ENCODE results near the gene RAB36. TPM values are rescaled to one million over a fixed set of nuclear protein-coding genes. Genes with fewer than 3 reads are reported as not detected.

Gene RAB36
- total RNA-seq, 1 donor from 2014 or later, result 22.3 TPM

DNA sequence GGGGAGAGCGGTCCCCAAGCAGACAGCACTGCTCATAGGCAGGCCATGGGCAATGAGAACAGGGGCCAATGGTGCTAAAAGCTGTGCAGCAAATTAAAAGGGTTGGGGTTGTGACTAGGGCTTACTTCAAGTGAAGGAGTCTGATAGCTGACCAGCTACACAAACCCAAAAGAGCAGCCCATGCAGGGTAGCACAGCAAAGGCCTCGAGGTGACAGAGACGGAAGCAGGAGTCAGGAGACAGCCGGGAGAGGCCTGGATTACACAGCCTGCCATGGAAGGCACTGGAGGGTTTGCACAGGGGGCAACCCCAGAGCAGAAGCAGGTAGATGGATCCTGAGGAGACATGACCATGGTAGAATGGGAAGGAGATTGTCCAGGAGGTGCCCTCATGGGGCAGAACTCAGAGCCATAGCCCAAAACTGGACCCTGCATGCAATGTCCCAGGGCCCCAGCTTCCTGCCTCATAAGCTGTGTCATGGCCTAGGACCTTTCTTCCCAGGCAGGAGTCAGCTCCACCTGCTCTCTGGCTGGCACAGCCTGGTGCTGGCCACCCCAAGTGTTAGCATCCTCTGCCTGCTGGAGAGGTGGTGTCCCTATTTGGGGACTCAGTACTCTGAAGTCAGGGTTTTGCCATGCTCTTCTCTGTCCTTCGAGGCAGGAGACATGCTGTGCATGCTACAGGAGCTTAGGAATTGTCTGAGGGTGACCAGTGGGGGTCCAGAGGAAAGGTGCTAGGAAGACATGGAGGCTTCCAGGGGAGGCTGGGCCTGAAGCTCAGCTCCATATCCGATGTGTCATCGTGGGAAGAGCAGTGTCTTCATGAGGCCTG is 36.8 kb upstream of the RAB36 start:
- no peak for DNase-seq (ENCODE audit: low spot score)

DNA sequence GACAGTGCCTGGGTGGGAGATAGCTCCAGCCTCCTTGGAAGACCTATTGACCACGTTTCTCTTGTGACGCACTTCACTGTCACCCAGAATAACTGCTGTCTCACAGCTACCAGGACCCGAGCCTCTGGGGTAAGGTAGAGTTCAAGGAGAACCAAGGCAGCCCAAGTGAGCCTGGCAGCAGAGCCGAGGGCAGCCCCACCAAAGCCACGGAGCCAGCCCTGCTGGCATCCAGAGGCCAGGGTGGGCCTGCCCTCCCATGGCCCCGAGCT is 36.3 kb upstream of the RAB36 start:
- no peak for DNase-seq (ENCODE audit: low spot score)

DNA sequence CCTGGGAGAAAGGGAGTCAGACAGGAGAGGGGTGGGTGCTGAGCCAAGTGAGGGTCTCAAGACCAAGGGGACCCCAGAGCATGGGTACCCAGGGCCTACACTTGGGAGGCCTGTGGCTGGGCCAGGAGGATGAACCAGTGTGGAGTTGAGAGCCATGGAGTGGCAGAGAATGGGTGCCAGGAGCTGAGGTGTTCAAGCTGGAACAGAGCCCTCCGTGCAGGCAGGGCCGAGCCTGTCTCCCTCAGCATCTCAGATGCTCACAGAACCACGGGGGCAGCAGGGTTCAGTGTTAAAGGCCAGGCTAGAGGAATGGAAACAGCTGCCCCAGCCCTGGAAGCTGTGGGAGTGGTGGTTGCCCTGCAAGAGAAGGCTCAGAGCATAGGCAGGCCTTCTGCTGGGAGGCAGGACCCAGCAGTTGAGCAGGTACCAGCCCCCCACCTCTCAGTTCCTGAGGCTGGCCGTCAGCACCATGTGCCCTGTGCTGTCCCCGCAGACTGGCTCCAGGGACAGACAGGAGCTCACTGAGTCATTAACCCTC is 35.8 kb upstream of the RAB36 start:
- no peak for DNase-seq (ENCODE audit: low spot score)

DNA sequence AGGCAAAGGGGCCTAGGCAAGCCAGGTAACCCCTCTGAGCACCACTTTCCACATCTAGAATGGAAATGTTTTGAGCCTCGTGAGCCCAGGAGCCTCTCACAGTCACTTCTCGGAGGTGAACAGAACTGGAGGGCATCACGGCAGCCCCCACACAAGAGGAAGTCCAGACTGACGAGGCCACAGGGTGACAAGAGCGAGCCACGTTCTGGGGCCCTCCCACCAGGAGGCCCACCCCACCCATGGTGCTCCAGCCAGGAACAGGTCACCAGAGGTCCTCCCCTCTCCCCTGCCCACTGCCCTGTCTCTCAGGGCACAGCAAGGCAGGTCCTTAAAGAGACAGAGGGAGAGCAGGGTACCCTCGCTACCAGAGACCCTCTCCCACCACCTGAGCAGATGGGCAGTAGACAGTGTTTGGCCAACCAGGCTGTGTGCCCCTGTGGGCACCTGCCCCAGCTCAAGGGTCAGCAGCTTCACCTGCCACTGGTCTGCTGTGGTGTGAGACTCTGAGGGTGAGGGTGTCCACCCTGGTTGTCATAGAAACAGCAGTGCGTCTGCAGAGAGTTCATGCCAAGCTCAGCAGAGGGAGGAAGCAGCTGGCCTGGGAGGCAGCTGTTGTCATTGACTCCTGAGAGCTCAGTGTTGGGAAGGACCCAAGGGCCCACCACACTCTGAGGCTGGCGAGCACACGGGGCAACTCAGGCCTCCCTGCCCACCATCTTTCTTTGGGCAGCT is 34.9 kb upstream of the RAB36 start:
- DNase-seq (ENCODE audit: low spot score), result no peak

DNA sequence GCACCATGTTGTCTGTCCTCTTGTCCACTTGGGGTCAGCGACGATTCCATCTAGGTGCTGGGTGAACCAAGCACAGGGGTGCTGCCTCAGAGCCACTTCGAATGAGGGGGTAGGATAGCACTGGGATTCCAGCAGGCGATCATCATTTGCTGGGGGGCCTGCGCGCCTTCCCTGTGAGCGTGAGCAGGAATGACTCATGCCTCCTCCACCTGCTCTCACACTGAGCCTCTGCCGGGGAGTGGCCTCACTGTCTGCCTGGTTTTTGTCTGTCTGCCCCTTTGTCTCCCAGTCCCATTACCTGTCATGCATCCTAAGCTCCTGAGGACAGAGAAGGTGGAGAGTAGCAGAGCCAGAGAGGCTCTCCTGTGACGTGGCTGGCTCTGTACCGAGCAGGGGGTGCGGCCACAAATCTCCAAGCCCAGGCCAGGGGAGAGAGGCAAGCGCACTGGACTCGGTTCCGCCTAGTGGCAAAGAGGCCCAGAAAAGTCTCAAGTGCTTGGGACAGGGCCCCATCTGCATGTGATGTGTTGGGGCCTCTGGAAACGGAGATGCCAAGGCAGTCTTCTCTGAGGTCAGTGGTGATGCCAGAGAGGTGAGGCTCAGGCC is 34.3 kb upstream of the RAB36 start:
- DNase-seq (ENCODE audit: low spot score), result no peak

DNA sequence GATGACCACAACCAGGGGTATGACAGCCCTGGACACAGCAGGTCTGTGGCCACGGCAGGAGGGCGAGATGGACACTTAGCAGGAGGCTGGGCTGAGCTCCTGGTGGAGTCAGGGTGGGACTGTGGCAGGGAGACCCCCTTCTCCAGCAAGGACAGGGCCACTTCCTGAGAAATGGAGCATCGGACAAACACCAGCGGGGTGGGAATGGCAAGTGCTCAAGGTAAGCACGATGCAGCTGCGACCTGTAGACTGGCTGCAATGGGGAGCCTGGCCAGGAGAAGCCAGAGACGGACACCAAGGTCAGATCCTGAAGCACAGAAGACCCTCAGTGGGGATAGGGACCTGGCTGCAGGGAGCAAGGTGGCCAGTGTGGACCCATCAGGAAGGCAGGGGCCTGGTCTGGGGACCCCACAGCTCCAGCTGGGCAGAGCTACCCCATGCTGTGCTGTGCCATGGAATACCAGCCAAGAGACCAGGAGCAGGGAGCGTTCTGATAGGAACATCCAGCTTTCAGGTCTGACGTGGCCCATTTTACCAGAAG is 32.7 kb upstream of the RAB36 start:
- DNase-seq (ENCODE audit: low spot score), result no peak

DNA sequence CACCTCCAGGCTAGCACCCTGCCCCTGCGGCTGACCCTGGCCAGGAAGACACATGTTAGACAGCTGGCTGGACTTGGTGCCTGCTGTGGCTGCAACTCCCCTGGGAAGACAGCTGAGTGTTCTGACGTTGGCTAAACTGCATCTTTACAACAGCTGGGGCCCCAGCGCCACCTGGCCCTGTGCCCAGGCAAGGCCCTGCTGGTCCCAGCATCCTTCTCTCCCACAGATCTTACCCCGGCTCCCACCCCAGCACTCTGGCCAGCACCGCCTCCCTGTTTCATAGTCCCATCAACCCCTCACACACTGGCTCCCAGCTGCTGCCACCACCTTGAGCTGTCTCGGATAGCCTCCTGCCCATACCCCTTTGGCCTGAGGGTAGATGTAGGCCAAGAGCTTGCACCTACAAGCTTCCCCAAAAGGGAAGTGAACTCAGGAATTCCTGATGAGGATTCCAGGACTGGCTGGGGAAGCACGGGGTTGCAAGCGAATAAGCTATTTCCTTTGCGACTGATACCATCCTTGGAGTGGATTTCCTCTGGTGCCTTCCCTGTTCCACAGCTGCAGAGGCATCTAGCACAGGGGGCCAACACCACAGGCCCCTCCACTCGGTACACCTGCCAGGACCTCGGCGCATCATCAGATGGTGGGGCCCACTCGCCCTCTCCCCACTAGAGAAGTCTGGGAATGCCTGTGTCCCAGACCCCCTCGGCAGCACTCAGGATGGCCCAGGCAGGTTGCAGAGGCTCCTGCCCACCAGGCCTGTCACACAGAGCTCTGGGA is 32.0 kb upstream of the RAB36 start:
- no peak for DNase-seq (ENCODE audit: low spot score)

DNA sequence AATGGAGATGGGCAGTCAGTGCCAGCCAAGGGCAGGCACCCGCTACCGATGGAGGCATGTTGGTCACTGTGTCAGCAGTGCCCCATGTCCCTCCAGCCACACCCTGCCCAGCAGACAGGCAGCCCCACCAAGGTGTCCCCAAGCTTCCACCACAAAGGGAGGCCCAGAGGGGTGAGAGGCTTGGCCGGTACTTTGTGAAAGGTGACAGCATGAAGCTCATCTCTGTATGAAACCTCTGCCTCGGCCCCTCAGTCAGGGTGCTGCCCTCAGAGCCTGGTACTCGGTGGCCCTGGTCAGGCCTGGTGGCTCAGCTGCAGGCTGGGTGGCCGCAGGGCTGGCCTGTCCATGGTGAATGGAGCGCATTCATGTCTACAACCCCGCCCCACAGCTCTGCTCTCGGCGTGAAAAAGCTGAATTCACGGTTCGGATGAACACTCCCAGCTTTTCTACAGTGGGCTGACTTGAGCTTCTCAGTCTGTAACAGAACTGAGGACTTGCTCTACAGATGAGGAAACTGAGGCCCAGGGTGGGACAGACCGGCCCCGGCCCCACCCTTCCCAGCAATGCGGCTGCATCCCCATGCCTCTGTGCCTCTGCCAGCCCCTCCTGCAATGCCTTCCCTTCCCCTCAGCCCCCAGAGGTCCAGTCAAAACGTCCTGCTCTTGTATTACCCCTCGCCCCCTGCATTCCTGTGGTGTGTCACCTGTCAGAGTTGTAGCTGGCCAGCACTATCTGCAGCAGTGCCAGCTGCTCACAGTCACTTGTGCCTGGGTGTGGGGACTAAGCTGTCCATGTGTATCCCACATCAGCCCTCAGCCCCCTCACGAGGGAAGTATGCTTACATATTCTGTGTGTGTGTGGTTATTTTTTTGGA is 31.2 kb upstream of the RAB36 start:
- no peak for DNase-seq (ENCODE audit: low spot score)

DNA sequence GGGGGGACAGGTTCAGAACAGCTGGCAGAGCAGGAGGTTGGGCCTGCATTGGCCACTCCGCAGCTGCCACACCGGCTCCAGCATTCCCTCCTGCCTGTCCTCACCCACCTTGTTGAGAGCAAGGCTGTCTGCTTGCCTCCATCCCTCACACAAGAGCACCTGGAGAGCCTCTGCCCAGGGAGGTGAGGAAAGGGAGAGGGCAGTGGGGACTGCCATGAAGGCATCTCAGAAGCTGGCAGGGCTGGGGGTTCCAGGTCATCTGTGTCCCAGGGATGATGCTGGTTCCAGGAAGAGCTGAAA is 30.6 kb upstream of the RAB36 start:
- no peak for DNase-seq (ENCODE audit: low spot score)

DNA sequence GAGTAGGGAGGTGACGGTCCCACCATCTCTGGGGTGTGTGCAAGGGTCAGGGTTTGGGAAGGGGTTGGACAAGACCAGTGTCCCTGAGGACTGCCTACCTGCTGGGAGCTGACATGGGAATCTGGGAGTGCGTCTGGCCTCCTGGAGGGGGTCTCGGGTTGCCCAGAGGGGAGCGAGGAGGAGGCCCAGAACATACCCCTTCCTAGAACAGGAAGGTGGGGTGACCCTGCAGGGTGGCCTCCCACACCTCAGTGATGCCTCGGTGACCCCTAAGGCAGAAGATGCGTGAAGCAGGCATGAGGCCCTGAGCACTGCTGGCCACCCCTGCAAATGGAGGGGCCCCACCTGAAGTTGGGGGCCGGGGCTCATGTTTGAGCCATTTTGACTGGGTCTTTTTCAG is 29.9 kb upstream of the RAB36 start:
- DNase-seq (ENCODE audit: low spot score), result no peak

DNA sequence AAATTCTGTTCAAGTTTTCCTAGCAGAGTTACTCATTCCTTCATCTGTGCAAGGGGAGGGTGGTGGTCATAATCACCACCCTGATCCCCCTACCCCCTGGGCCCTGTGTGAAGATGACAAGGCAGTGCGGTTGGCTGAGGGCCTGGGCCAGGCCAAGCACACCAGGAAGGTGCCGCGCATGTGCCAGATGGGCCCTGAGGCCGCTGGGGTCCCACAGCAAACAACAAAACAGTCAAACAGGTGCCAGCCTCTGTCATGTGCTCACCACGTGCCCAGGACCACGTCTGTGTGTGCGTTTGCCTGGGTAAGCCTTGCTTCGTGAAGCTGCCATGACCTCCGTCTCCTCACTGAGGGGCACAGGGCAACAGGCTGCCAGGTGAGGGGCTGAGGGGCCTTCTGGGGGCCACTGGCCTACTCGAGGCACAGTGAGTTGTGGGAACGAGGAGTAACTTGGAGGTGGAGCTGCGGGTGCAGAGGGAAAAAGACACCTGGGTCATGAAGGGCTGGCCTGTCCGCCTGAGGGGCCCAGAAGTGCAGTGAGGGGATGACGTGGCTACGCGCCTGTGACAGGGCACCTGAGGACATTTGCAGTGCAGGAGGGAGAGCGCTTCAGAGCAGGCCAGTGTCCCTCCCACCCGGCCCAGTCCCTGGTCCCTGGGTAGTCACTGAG is 29.3 kb upstream of the RAB36 start:
- DNase-seq (ENCODE audit: low spot score), result no peak

DNA sequence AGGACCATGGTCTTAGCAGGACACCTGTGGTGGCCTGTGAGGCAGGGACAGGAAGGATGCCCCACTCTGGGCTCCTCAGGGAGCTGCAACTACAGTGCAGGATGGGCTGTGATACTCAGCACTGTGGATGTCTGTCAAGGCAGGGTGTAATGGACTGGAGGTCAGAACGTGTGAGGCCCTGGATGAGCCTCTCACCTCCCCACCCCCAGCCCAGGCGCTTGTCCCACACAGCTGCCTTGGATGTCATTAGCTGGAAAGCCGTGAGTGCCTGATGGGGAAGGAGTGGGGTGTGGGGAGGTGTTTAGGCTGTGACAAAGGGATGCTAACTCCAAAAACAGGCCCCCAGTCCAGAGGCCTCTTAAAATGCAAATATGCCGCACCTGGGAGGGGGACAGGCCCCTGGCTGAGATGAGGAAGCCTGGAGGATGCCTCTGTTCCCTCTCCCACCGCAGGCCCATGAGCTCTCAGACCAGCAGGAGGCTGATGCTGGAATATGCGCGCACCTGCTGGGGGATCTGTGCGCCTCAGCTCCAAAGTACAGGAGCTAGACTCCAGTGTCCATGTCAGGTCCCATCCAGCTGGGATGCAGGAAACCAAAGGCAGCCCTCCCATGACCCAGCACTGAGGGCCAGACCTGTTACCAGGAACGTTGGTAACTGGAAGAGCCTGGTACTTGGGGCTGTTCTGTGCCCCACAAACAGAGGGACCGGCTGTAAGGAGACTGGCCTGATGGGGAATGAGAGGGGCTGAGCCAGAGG is 28.6 kb upstream of the RAB36 start:
- no peak for DNase-seq (ENCODE audit: low spot score)

DNA sequence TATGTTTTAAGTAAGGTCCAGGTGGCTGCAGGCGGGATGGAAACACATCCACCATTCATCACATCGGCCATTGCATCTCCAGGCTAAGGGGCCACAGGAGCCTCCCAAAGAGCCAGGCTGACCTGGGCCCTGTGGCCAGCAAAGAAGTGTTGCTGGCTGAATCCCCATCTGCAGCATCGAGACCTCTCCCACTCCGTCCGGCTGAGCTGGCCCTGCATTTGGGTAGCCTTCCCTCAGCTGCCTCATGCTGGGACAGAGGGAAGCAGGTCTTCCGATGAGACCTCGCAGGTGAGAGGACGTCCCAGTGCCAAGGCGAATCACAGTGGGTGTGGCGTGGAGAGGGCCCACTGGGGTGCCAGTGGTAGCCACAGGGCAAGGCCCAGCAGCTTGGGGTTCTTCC is 28.0 kb upstream of the RAB36 start:
- no peak for DNase-seq (ENCODE audit: low spot score)

DNA sequence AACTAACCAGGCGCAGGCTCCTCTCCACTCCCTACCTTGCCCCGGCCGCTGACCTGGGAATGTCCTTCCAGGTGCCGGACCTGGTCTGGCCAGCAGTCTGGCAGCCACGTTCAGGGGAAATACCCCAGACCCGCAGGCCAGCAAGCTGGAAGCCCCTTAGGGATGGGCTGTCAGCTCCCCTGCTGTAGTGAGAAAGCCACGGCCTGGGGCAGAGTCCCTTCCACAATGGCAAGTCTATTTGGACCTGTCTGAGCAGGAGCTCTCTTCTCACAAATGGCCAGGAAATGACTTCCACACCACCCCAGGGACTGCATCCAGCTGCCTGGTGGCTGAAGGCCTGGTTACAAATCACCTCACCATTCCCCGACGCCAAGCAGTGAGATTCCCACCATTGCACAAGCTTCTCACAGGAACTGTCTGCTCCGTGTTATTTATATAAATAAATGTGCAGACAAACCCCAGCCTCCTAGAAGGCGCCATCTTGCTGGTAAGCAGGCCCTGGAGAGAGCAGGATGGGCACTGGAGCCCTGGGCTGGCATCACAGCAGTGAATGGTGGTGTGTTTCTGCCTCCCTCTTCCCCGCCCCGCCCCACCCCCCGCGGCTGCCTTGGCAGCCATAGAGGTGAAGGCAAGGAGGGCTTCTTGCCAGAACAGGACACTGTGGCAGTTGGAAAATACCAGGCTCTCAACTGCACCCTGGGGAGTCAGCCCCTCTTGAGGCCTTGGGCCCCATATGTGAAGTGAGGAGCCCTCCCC is 27.2 kb upstream of the RAB36 start:
- DNase-seq (ENCODE audit: low spot score), result no peak

DNA sequence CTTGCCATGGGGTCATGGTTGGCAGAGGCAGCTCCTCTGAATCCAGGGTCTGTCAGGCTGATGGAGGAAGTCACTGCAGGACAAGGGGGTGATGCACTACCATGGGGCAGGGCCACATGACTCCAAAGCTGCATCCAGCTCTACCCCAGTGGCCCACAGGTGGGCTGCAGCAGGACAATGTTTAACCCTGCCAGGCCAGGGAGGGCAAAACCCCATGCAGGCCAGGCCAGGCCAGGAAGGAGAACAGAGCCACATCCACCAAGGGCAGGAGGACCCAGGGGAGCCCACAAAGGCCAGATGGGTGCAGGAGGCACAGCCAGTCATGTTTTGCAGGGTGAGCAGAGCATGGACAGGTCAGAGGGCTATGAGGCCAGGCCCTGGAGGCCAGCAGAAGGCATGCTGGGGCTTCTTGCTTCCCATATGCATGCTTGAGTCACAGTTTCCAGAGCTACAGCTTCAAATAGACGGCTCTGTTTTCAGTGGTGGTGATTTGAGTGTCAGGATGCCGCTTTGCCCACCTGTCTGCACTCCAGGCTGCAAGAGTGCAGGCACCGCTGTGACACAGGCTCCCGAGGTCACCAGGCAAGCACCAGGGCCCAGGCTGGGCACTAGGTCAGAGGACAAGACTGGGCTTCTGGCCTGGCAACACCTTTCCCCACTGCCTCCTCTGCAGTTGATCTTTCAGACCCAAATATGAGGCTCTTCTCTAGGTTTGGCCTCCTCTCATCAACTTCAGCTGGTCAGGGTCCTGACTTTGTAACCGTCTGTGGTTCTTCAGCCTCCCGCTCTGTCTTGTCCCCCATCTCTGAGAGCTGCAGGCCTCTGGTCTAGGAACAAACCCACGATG is 26.4 kb upstream of the RAB36 start:
- no peak for DNase-seq (ENCODE audit: low spot score)

DNA sequence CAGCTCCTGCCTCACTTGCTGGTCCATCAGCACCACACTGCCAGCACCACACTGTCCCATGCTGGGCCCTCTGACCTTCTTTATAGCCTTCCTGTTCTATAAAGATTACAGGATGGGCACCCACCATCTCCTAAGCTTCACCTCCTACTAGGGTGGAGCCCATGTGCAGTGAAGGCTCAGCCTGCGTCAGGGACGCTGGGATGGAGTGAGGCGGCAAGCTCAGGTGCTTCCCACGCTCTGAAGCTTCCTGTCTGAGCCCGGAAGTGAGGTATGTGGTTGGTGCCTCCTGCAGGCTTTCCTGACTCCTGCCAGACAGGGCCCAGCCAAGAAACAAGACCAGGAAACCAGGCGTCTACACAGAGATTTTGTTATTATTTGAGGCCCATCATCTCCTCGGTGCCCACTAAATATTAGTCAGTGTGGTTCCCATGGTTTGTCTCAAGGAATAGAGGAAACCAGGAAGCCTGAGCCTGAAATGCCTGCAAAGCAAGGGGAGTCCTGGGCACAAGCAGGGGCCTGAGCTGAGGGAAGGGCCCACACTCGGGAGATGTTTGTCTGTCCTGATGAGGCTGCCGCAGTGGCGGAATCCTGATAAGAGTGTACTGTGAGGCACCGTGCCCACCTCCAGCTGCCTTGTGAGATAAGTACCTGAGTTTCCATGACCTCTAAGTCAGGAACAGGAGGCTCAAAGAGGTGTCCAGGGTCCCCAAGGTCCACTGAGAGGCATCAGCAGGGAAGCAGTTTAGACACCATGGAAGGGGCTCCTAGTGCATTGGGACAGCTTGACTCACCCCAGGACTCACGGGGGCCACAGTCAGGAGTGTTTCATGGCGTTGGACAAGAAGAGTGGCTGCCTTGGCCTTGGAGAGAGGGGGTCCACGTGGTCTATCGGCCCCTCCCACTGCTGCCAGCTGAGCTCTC is 25.5 kb upstream of the RAB36 start:
- DNase-seq (ENCODE audit: low spot score), result no peak

DNA sequence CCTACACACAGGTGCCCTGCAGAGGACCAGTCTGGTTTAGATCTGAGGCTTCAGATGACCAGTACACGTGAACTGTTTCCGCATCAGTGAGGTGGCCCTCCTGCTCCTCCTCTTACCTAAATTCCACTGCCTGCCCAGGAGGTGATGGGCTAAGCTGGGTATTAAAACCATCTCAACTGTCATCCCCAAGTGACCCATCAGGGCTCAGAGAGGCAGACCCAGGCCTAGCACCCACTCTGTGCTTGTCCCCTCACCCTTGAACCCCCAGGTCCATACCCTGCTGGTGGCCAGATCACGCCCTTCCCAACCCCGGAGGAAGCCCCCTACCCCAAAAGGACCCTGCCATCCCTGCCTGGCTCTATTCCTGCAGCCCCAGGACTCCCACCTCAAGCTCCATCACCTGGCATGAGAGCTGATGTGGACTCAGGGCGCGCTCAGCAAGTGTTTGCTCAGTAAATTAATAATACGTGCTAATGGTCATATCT is 24.8 kb upstream of the RAB36 start:
- no peak for DNase-seq (ENCODE audit: low spot score)
